Measurements from ENCODE around the gene KIAA0825. TPM values are rescaled to one million over a fixed set of nuclear protein-coding genes. Genes with fewer than 3 reads are reported as not detected.

KIAA0825 gene
- total RNA-seq, 6 experiments from 2014 or later: 1.3 to 2.8 (median 1.7) TPM

DNA sequence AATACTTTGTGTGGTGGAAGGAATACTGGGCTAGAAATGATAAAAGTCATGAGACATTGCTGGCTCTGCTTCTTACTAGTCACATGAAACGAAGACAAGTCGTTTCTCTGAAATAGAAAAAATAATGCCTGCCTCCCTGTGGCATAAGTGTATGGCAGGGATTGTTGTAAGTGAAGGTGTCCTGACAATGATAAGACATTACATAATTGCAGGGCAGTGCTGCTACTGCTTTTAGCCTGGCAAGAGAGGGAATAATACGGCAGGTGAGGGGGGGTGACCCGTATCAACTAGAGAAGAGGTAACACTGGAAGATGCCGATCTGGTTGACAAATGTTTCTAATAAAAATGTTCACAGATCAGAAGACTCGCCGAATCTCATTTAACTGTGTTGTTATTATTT lies 314.3 kb downstream of the KIAA0825 start:
- Mint-ChIP-seq H3K27me3 (ENCODE audit: insufficient read depth) (no peaks in the 10 kb centered on the region), H3K36me3 (ENCODE audit: low read depth) (no peaks in the 10 kb centered on the region), H3K27ac (no peak overlapping the region), H3K4me3 (no peak overlapping the region), H3K9me3 (no peaks in the 10 kb centered on the region), H3K4me1 (ENCODE audit: low read depth) (no peaks in the 10 kb centered on the region)
- TF ChIP-seq, protein P1, sequence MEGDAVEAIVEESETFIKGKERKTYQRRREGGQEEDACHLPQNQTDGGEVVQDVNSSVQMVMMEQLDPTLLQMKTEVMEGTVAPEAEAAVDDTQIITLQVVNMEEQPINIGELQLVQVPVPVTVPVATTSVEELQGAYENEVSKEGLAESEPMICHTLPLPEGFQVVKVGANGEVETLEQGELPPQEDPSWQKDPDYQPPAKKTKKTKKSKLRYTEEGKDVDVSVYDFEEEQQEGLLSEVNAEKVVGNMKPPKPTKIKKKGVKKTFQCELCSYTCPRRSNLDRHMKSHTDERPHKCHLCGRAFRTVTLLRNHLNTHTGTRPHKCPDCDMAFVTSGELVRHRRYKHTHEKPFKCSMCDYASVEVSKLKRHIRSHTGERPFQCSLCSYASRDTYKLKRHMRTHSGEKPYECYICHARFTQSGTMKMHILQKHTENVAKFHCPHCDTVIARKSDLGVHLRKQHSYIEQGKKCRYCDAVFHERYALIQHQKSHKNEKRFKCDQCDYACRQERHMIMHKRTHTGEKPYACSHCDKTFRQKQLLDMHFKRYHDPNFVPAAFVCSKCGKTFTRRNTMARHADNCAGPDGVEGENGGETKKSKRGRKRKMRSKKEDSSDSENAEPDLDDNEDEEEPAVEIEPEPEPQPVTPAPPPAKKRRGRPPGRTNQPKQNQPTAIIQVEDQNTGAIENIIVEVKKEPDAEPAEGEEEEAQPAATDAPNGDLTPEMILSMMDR (IDR thresholded peaks at IDR 0.05): no peak
- DNase-seq: no peak

DNA sequence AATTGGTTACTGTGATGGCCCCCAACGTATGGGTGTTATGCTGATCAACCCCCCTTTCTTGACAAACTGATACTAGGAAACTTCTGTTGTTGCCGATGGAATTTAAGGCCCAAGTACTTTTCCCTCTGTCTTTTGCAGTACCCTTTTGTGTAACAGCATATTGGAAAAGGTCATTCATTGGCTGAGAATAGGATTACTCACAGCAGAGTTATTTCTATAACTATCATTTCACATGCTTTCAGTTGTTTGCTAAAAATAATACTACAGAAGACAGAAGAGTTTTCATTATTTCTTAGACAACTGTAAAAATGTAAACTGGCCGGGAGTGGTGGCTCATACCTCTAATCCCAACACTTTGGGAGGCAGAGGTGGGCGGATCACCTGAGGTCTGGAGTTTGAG lies 329.5 kb downstream of the KIAA0825 start:
- peak; percentile 52 for DNase-seq

DNA sequence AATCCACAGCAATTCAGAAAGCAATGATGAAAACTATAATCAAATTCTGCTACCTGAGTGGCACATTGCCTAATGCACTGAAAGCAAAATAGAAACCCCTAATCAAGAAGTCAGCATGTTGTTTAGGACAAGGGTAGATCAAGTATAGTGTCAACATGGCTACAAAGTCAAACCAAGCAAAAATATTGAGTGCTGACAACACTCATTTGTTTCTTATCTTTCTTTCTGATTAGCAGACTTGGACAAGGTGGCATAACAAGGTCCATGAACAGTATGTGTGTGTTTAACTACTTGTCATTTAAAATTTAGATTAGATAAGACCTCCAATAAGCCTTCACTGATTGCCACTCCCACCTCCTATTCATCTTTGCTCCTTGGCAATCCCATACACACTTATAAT lies 332.4 kb downstream of the KIAA0825 start:
- TF ChIP-seq, protein P1 (IDR thresholded peaks at IDR 0.05): no peak
- H3K27ac Mint-ChIP-seq: no peak overlapping the region
- no peak for DNase-seq
- H3K9me3 Mint-ChIP-seq: no peaks in the 10 kb centered on the region; the same call in 1 of the 2 replicates
- H3K36me3 Mint-ChIP-seq (ENCODE audit: low read depth): no peaks in the 10 kb centered on the region
- H3K4me3 Mint-ChIP-seq: no peak overlapping the region
- H3K4me1 Mint-ChIP-seq (ENCODE audit: low read depth): peaks cover 7% of the 10 kb centered on the region
- no peaks in the 10 kb centered on the region for H3K27me3 Mint-ChIP-seq (ENCODE audit: insufficient read depth)

More for the DNA sequence above, 329.5 kb downstream of the KIAA0825 start:
- Mint-ChIP-seq H3K27me3 (ENCODE audit: insufficient read depth) (peaks cover 2% of the 10 kb centered on the region; the same call in 1 of the 2 replicates), H3K36me3 (ENCODE audit: low read depth) (no peaks in the 10 kb centered on the region; the same call in 1 of the 2 replicates), H3K9me3 (peaks cover 10% of the 10 kb centered on the region), H3K27ac (peak overlapping the region; percentile 39; the same call in 1 of the 2 replicates), H3K4me1 (ENCODE audit: low read depth) (peaks cover 7% of the 10 kb centered on the region), H3K4me3 (no peak overlapping the region)
- TF ChIP-seq, protein P1 (IDR thresholded peaks at IDR 0.05): no peak

DNA sequence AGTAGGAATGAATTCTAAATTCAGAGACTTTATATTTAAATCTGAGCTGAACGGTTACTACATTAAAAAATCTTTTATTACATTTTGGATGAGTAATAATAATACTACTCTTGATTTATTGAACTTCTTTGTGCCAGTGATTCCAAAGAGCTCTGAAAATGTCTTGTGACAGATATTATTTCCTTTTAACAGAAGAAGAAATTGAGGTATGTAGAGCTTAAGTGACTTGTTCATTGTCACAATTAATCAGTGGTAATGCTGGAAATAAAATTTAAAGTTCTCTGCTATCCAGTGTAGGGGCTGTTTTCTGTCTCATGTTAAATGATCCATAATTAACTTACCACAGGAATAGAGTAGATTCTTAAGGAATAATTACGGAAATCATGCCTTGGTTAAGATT lies 335.3 kb downstream of the KIAA0825 start:
- no peaks in the 10 kb centered on the region for H3K27me3 Mint-ChIP-seq (ENCODE audit: insufficient read depth)
- no peak overlapping the region for H3K4me3 Mint-ChIP-seq
- TF ChIP-seq, protein P1 (IDR thresholded peaks at IDR 0.05): no peak
- no peaks in the 10 kb centered on the region for H3K36me3 Mint-ChIP-seq (ENCODE audit: low read depth)
- no peak overlapping the region for H3K27ac Mint-ChIP-seq
- H3K9me3 Mint-ChIP-seq: no peaks in the 10 kb centered on the region
- no peak for DNase-seq
- H3K4me1 Mint-ChIP-seq (ENCODE audit: low read depth): no peaks in the 10 kb centered on the region

DNA sequence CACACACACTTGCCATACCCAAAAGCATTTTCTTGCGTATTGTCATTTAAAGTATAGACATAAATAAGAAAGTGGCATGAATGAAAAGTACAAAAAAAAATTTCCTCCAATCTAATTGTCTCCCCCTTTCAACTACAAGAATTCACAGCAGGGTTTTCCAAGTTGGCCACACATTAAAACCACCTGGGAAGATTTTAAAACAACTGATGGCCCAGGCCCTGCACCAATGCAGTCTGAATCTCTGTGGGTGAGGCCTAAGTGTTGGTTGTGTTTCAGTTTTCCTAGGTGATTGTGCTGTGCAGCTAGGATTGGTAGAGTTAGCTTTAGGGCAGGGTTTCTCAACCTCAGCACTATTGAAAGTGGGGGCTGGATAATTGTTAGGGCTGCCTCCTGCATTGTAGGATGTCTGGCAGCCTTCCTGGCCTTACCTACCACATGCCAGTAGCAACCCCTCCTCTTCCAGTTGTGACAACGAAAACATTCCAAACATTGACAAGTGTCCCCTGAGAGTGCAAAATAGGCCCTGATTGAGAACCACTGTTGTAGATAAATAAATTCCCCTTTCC lies 337.1 kb downstream of the KIAA0825 start:
- Mint-ChIP-seq H3K9me3 (no peaks in the 10 kb centered on the region), H3K4me1 (ENCODE audit: low read depth) (no peaks in the 10 kb centered on the region), H3K27me3 (ENCODE audit: insufficient read depth) (no peaks in the 10 kb centered on the region), H3K36me3 (ENCODE audit: low read depth) (no peaks in the 10 kb centered on the region), H3K4me3 (no peak overlapping the region), H3K27ac (no peak overlapping the region)
- no peak for DNase-seq
- TF ChIP-seq, protein P1 (IDR thresholded peaks at IDR 0.05): no peak
